NCI-H1694 (cell line): Measurements from ENCODE around the gene SYT14.
"Not testable (repeated sequence)": the region's sequence is repeated elsewhere in the genome, so short reads cannot be mapped to it uniquely, and the experiment has no call there.

Experiments
- DNase-seq: peaks from one replicate; lab custom pipeline; 2025; lab: John Stamatoyannopoulos, UW

The SYT14 gene

GRCh38 chr1:209936125-209936524 is 1.9 kb upstream of the SYT14 start:
- DNase-seq, result no peak

GRCh38 chr1:209945377-209945776 is 7.4 kb downstream of the SYT14 start:
- no peak for DNase-seq

- no peak for DNase-seq
These were observed 10.1 kb downstream of the SYT14 start for GRCh38 chr1:209948155-209948554.

GRCh38 chr1:209956116-209956515 is 18.1 kb downstream of the SYT14 start:
- no peak for DNase-seq

- no peak for DNase-seq
These were observed 21.6 kb downstream of the SYT14 start for GRCh38 chr1:209959623-209960022.

DNA sequence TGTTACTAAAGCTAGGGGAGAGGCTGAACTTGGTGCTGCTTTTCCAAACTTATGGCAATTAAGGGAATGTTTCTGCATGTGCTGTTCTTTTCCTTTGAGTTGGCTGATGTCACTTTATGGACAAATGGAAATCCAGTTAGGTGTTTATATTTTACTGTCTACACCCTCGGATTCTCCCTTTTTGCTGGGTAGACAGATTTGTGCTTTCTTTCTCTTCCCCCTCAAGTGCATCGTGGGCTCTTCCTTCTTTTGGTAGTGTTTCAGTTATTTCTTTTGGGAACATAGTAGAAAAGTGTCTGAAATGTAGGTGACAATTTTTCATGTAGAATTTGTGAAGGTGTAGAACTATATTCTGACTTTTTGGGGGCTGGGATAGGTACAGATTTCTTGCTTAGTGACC is 22.9 kb downstream of the SYT14 start:
- DNase-seq, result no peak

- DNase-seq, result no peak
These were observed 24.4 kb downstream of the SYT14 start for GRCh38 chr1:209962388-209962787.

GRCh38 chr1:209962856-209963255 is 24.8 kb downstream of the SYT14 start:
- no peak for DNase-seq

- no peak for DNase-seq
These were observed 28.0 kb downstream of the SYT14 start for GRCh38 chr1:209965996-209966395.

DNA sequence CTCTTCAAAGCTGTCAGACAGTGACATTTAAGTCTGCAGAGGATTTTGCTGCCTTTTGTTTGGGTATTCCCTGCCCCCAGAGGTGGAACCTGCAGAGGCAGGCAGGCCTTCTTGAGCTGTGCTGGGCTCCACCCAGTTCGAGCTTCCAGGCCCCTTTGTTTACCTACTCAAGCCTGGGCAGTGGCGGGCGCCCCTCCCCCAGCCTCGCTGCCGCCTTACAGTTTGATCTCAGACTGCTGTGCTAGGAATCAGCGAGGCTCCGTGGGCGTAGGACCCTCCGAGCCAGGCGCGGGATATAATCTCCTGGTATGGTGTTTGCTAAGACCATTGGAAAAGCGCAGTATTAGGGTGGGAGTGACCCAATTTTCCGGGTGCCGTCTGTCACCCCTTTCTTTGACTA is 40.7 kb downstream of the SYT14 start:
- not testable (repeated sequence) for DNase-seq

GRCh38 chr1:209983953-209984352 is 45.9 kb downstream of the SYT14 start:
- DNase-seq, result no peak

GRCh38 chr1:209985002-209985401 is 47.0 kb downstream of the SYT14 start:
- DNase-seq, result no peak

DNA sequence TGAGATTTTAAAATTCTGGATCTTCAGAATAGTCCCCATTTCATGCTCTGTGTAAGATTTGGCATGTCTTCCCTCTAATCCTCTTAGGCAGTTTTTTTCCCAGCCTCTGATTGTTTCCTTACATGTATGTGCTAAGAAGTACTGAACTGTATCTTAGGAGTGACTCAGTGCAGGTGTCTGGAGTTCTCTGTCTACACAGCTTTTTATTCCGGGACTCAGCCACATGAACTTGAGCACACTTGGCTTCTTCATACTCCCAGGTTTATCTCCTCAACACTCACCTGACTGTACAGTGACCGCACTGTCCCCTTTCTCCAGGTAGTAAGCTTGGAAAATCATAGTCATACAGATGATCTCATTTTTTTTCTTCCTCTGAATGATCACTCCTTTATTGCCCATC is 50.7 kb downstream of the SYT14 start:
- DNase-seq, result no peak

- DNase-seq, result peak; percentile 22
These were observed 51.5 kb downstream of the SYT14 start for GRCh38 chr1:209989525-209989924.

DNA sequence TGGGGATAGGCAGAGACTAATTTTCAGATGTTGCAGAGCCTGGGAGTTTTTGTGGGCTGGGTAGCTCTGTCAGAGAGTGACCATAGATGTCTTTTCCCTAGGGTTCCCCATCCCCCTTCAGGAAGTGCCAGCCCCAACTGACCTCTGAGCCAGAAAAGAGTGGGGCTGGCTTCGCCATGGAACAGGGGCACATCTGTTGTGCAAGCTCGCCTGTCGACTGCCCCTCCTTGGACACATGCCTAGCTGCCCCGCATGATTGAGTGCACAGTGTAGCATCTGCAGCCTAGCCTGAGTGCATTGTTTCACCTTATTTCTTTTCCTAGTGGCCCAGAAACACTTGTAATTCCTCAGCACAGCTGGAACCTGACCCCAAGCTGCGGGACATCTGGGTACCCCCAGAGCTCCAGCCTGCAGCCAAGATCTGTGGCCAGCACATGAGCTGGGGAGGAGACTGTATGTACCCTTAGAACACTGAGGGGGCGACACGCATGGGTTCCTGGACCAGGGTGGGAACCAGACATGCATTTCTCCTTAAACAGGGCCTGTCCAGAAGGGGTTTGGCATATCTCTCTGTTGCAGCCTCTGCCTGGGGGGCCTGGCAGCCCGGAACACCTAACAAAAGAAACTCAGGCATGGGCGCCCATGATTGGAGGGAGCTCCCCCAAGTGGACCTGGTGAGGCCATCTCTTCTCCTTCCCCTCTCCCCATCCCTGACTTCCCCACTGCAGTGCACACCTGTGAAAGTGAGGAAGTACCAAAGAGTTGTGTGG is 55.2 kb downstream of the SYT14 start:
- DNase-seq, result no peak

- no peak for DNase-seq
These were observed 58.3 kb downstream of the SYT14 start for GRCh38 chr1:209996348-209996747.

- no peak for DNase-seq
These were observed 61.0 kb downstream of the SYT14 start for GRCh38 chr1:209999005-209999404.

DNA sequence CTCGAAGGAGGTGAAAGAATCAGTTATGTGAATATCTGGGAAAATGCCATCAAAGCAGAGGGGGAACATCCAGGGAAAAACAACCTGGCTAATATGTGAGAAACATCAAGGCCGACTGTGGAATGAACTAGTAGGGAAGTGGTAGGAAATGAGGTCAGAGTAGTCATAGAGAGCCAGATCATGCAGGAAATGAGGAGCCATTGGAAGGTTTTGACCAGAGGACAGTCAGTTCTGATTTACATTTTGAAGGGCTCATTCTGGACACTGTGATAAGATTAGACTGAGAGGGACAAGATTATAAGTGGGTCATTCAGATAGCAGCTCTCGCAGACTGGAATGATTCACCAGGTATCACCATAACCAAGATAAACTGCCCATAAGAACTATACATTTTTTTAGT is 63.7 kb downstream of the SYT14 start:
- DNase-seq, result no peak

GRCh38 chr1:210003501-210003900 is 65.5 kb downstream of the SYT14 start:
- no peak for DNase-seq

DNA sequence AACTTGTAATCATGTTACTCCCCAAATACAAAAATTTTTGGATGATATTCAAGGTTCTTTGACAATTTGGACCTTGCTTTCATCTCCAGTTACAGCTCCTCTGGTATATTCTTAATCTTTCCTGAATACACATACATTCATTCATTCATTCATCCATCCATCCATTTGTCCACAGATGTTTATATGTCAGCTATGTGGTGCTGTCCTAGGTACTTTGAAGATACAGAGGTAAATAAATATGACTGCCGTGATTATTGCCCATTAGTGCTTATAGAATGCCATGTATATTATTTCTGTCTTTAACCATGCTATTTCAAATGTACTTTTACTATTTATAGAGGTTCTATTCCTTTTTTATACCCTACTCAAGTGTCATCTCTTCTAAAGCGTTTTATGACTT is 72.1 kb downstream of the SYT14 start:
- DNase-seq, result no peak

GRCh38 chr1:210021145-210021860 is 83.3 kb downstream of the SYT14 start:
- DNase-seq, result no peak

GRCh38 chr1:210022044-210022443 is 84.0 kb downstream of the SYT14 start:
- DNase-seq, result no peak

DNA sequence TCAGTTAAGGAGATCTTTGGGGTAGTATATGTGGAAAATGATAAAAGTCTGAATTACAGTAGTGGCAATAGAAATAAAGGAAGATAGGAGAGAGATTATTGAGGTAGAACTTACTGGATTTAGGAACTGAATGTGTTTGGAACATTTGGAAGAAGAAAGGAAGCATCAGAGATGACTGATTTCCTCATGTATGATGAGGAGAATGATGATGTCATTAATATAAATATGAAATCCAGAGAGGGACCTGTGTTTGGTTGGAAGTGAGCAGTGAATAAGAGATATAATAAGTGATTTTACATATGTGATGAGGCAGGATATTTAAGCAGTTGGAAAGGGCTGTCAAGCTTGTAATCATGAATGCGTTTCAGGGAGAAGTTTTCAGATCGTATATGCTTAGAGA is 86.3 kb downstream of the SYT14 start:
- DNase-seq, result no peak

DNA sequence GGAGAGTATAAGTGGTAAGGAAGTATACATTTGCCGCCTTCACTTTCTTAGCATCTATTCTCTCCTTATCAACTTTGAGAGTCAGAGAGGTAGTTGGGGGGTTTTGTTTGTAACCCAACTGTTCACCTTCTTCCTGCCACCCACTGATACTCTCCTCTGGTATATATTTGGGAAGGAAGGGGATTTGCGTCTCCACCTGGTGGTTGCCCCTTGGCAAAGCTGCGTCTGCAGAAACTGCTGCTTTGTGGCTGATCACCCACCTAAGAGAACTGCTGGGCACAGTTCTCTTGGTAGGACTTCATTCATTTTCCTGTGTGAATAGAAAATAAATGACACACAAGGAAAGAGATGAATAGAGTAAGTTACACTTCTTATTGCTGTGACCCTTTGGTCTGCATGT is 87.0 kb downstream of the SYT14 start:
- no peak for DNase-seq
